ENCODE results near the gene NAV3.

The NAV3 gene

GRCh38 chr12:77993658-77994057 is 163.0 kb downstream of the NAV3 start:
- DNase-seq (ENCODE audit: low read depth): no peak

GRCh38 chr12:77995436-77996167 is 164.9 kb downstream of the NAV3 start:
- no peak for DNase-seq (ENCODE audit: low read depth)

GRCh38 chr12:77996670-77997069 is 166.0 kb downstream of the NAV3 start:
- no peak for DNase-seq (ENCODE audit: low read depth)

GRCh38 chr12:77998236-77998786 is 167.6 kb downstream of the NAV3 start:
- DNase-seq (ENCODE audit: low read depth): no peak

- DNase-seq (ENCODE audit: low read depth): no peak
Observed at GRCh38 chr12:77999074-77999715, 168.5 kb downstream of the NAV3 start.

- no peak for DNase-seq (ENCODE audit: low read depth)
Observed at GRCh38 chr12:78002878-78003277, 172.2 kb downstream of the NAV3 start.

- DNase-seq (ENCODE audit: low read depth): no peak
Observed at GRCh38 chr12:78004249-78005093, 173.8 kb downstream of the NAV3 start.

GRCh38 chr12:78005094-78005492 is 174.4 kb downstream of the NAV3 start:
- no peak for DNase-seq (ENCODE audit: low read depth)

GRCh38 chr12:78007173-78007572 is 176.5 kb downstream of the NAV3 start:
- no peak for DNase-seq (ENCODE audit: low read depth)

GRCh38 chr12:78009031-78009430 is 178.3 kb downstream of the NAV3 start:
- DNase-seq (ENCODE audit: low read depth): no peak

- DNase-seq (ENCODE audit: low read depth): no peak
Observed at GRCh38 chr12:78018171-78018910, 187.6 kb downstream of the NAV3 start.

GRCh38 chr12:78018939-78019338 is 188.2 kb downstream of the NAV3 start:
- DNase-seq (ENCODE audit: low read depth): no peak

GRCh38 chr12:78028426-78028825 is 197.7 kb downstream of the NAV3 start:
- no peak for DNase-seq (ENCODE audit: low read depth)

- no peak for DNase-seq (ENCODE audit: low read depth)
Observed at GRCh38 chr12:78034025-78034424, 203.3 kb downstream of the NAV3 start.

- DNase-seq (ENCODE audit: low read depth): no peak
Observed at GRCh38 chr12:78035901-78036606, 205.4 kb downstream of the NAV3 start.

- no peak for DNase-seq (ENCODE audit: low read depth)
Observed at GRCh38 chr12:78036874-78037273, 206.2 kb downstream of the NAV3 start.

- no peak for DNase-seq (ENCODE audit: low read depth)
Observed at GRCh38 chr12:78037707-78038106, 207.0 kb downstream of the NAV3 start.

- no peak for DNase-seq (ENCODE audit: low read depth)
Observed at GRCh38 chr12:78038541-78038940, 207.8 kb downstream of the NAV3 start.

- DNase-seq (ENCODE audit: low read depth): no peak
Observed at GRCh38 chr12:78038986-78039385, 208.3 kb downstream of the NAV3 start.

- no peak for DNase-seq (ENCODE audit: low read depth)
Observed at GRCh38 chr12:78040111-78040510, 209.4 kb downstream of the NAV3 start.

GRCh38 chr12:78050790-78051189 is 220.1 kb downstream of the NAV3 start:
- no peak for DNase-seq (ENCODE audit: low read depth)
